Measurements from ENCODE around the gene SLAMF1.
A peak's percentile ranks its signal among the peaks of the same experiment; 100 is the strongest.
"Not testable (repeated sequence)": the region's sequence is repeated elsewhere in the genome, so short reads cannot be mapped to it uniquely, and the experiment has no call there.

SLAMF1 gene

DNA sequence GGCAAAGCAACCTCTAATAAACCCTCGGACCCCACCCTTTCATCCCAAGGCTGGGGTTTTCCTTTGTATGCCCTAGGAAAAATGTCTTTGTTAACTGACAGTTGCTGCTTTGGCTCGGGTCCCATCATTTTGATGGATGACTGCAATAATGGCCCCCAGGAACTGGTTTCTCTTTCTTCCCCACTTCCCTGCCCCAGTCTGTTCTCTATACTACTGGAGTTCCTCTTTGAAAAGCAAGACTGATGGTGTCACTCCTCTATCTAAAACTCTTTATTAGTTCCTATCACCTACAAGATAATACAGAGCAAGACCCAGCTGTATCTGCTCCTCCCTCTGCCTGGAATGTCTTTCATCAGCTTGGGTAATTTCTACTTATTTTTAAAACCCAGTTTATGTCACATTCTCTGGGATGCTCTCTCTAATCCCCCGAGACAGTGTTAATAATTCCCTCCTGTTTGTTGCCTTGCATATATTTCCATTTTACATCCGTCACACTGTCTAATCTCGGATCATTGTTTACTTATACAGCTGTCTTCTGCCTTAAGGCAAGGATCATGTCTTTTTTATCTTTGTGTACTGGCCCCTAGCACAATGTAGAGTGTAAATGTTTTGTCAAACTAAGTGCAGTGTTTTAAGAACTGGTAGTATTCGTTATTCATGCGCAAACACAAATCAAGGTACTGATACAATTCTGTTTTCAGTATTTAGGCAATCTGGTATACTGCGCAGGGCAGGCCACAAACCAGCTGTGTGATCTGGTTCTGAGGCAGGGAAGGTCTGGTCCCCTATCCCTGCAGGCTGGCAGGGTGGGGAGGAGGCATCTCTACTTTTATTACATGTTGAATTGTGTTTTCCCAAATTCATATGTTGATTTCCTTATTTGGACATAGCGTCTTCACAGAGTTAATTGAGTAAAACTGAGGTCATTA, 16.1 kb downstream of the SLAMF1 start:
- no peaks in the 10 kb centered on the region for H3K27me3 ChIP-seq (ENCODE audit: insufficient read depth, poor library complexity, severe bottlenecking)
- no peak overlapping the region for H3K4me3 ChIP-seq (replicated peaks; ENCODE audit: insufficient read depth, low read length)
- TF ChIP-seq SPI1 (IDR thresholded peaks at IDR 0.05; ENCODE audit: borderline replicate concordance, low read depth) = peak; percentile 62; the same call in 1 of the 2 replicates
- TF ChIP-seq, protein P1, sequence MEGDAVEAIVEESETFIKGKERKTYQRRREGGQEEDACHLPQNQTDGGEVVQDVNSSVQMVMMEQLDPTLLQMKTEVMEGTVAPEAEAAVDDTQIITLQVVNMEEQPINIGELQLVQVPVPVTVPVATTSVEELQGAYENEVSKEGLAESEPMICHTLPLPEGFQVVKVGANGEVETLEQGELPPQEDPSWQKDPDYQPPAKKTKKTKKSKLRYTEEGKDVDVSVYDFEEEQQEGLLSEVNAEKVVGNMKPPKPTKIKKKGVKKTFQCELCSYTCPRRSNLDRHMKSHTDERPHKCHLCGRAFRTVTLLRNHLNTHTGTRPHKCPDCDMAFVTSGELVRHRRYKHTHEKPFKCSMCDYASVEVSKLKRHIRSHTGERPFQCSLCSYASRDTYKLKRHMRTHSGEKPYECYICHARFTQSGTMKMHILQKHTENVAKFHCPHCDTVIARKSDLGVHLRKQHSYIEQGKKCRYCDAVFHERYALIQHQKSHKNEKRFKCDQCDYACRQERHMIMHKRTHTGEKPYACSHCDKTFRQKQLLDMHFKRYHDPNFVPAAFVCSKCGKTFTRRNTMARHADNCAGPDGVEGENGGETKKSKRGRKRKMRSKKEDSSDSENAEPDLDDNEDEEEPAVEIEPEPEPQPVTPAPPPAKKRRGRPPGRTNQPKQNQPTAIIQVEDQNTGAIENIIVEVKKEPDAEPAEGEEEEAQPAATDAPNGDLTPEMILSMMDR (IDR thresholded peaks at IDR 0.05; ENCODE audit: insufficient read depth, low read length) = no peak
- no peak overlapping the region for H3K27ac ChIP-seq (replicated peaks)
- no peak for DNase-seq (ENCODE audit: low read depth in 1 of 2, low spot score in 1 of 2)

DNA sequence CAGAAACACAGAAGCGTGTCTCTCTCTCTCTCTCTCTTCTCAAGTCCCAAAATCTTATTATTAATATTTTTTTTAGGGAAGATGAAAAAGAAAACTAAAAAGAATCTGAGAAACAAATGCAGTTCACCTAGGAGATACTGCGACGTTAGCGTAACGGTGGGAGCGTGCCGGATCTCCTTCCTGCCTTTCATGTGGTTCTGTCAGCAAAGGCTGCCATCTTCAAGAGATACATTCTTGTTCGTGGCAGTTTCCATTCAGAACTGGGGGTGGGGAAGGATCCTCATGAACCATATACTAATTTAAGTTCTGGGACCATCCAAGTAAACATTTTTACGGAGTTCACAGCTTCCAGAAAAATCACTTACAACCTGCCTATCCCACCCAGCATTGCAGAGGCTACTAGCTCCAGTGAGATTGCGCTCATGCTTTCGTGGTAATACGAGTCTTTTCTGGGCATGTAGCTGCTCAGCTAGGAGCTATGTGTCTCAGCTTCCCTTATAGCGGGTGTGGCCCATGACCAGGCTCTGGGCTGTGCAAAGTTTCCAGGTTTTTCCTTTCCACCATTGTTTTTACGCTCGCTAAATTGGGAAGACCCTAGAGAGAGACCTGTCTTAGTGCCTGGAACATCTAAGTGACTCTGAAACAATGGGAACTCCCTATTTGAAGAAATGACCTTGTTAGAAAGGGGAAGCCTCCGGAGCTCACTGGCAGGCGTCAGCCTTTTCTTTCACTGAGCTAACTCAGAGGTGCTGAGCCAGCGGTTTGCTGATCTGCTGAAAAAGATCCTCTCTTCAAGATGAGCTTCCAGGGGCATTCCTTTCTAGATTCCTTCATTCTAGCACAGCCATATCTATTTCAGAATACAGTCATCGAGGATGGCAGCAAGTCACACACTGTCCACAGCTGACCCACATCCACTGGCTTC, 17.3 kb downstream of the SLAMF1 start:
- peak in 1 of 2 experiments; percentile 30 for DNase-seq (ENCODE audit: low read depth in 1 of 2, low spot score in 1 of 2)

DNA sequence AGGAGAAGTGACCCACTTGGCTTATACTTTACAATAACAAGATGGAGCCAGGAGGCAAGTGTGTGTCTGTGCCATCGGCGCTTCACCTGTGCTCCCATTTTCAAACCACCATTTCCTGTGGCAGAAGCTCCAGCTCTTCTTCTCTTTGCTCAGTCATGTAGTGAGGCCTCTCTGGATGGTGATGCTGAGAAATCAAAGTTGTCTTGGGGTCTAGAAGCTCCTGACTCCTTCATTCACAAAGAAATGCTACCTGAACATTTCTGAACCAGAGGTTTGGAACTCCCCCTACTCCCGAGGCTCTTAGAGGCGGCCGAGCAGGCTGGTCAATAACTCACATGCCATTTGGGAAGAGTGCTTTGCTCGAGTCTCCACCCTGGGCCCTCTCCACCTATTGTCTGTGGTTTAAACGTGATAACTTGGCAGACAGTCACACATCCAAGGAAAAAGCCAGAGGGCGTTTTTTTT, 18.0 kb downstream of the SLAMF1 start:
- TF ChIP-seq GABPA (IDR thresholded peaks at IDR 0.05; ENCODE audit: low read depth) (no peak), POLR2AphosphoS5 (IDR thresholded peaks at IDR 0.05; ENCODE audit: low read depth) (no peak), SPI1 (IDR thresholded peaks at IDR 0.05; ENCODE audit: borderline replicate concordance, low read depth) (no peak)
- TF ChIP-seq, protein P2, sequence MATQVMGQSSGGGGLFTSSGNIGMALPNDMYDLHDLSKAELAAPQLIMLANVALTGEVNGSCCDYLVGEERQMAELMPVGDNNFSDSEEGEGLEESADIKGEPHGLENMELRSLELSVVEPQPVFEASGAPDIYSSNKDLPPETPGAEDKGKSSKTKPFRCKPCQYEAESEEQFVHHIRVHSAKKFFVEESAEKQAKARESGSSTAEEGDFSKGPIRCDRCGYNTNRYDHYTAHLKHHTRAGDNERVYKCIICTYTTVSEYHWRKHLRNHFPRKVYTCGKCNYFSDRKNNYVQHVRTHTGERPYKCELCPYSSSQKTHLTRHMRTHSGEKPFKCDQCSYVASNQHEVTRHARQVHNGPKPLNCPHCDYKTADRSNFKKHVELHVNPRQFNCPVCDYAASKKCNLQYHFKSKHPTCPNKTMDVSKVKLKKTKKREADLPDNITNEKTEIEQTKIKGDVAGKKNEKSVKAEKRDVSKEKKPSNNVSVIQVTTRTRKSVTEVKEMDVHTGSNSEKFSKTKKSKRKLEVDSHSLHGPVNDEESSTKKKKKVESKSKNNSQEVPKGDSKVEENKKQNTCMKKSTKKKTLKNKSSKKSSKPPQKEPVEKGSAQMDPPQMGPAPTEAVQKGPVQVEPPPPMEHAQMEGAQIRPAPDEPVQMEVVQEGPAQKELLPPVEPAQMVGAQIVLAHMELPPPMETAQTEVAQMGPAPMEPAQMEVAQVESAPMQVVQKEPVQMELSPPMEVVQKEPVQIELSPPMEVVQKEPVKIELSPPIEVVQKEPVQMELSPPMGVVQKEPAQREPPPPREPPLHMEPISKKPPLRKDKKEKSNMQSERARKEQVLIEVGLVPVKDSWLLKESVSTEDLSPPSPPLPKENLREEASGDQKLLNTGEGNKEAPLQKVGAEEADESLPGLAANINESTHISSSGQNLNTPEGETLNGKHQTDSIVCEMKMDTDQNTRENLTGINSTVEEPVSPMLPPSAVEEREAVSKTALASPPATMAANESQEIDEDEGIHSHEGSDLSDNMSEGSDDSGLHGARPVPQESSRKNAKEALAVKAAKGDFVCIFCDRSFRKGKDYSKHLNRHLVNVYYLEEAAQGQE (IDR thresholded peaks at IDR 0.05; ENCODE audit: insufficient replicate concordance, low read depth) = no peak
- TF ChIP-seq, protein P1 (IDR thresholded peaks at IDR 0.05; ENCODE audit: insufficient read depth, low read length) = no peak
- Histone ChIP-seq H3K27ac (replicated peaks) (no peak overlapping the region), H3K4me3 (replicated peaks; ENCODE audit: insufficient read depth, low read length) (no peak overlapping the region), H3K27me3 (ENCODE audit: insufficient read depth, poor library complexity, severe bottlenecking) (no peaks in the 10 kb centered on the region)
- DNase-seq (ENCODE audit: low read depth in 1 of 2, low spot score in 1 of 2) = no peak

More for the DNA sequence above, 17.3 kb downstream of the SLAMF1 start:
- peak; percentile 64; the same call in 1 of the 2 replicates for TF ChIP-seq SPI1 (IDR thresholded peaks at IDR 0.05; ENCODE audit: borderline replicate concordance, low read depth)
- TF ChIP-seq, protein P1 (IDR thresholded peaks at IDR 0.05; ENCODE audit: insufficient read depth, low read length) = no peak
- Histone ChIP-seq H3K27ac (replicated peaks) (no peak overlapping the region), H3K27me3 (ENCODE audit: insufficient read depth, poor library complexity, severe bottlenecking) (no peaks in the 10 kb centered on the region), H3K4me3 (replicated peaks; ENCODE audit: insufficient read depth, low read length) (no peak overlapping the region)

DNA sequence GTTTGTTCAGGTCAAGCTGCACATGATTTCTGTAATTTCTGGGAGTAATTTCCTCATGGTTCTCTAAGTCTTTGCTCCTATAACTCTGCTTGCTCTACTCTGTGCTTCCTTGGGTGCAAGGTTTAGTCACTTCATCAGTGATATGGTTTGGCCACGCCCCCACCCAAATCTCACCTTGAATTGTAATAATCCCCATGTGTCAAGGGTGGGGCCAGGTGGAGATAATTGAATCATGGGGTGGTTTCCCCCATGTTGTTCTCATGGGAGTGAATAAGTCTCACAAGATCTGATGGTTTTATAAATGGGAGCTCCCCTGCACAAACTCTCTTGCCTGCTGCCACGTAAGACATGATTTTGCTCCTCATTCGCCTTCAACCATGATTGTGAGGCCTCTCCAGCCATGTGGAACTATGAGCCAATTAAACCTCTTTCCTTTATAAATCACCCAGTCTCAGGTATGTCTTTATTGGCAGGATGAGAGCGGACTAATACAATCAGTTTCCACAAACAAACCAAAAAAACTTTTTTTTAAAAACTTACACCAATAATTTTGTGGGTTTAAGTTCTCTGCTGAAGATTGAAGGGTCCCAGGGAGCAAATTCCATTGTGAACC, 19.1 kb downstream of the SLAMF1 start:
- DNase-seq (ENCODE audit: low read depth in 1 of 2, low spot score in 1 of 2); H3K27me3 ChIP-seq (ENCODE audit: insufficient read depth, poor library complexity, severe bottlenecking); H3K27ac ChIP-seq (replicated peaks): not testable (repeated sequence)

More for the DNA sequence above, 19.1 kb downstream of the SLAMF1 start:
- not testable (repeated sequence) for H3K4me3 ChIP-seq (replicated peaks; ENCODE audit: insufficient read depth, low read length)
